GM12878 (cell line): Measurements from ENCODE around the gene CHRNA3. TPM values are rescaled to one million over a fixed set of nuclear protein-coding genes. Genes with fewer than 3 reads are reported as not detected.

Experiments used
- ATAC-seq: fragments of 200-7000 bp; cut with Tn5 transposase; 3 replicates; pipeline ENCODE4 v1.9.1; 2020; ENCODE audit warnings: mild to moderate bottlenecking, moderate library complexity
- BruUV-seq: library from RNA; stranded (reverse); fragments of 400-500 nt; replicated peaks from 2 replicates; lab custom pipeline; 2021; lab: Mats Ljungman, UMichigan
- CTCF ChIA-PET: fragments of 300-600 bp; sonication (Branson Sonifier 250); formaldehyde crosslinking; extraction: SDS; loops from one replicate; lab custom pipeline; 2021; ENCODE audit warnings: inconsistent platforms; lab: Yijun Ruan, JAX
- POLR2A ChIA-PET: fragments of 350-600 bp; formaldehyde crosslinking; extraction: SDS; loops from one replicate; lab custom pipeline; 2021; ENCODE audit warnings: inconsistent platforms; lab: Charles Lee
- RAD21 ChIA-PET: fragments of 300-600 bp; sonication (Branson Sonifier 250); formaldehyde crosslinking; loops from one replicate; lab custom pipeline; 2023; ENCODE audit warnings: antibody characterized with exemption; ENCODE audit not compliant: unreplicated experiment; lab: Charles Lee
- SMC1A ChIA-PET: fragments of 300-600 bp; sonication (Branson Sonifier 250); formaldehyde crosslinking; loops from one replicate; lab custom pipeline; 2023; ENCODE audit not compliant: unreplicated experiment, uncharacterized antibody; lab: Charles Lee
- DNase-seq: peaks from one replicate; pipeline ENCODE4 v3.0.0-alpha.2; 2011; ENCODE audit warnings: low read depth, low spot score
- FAIRE-seq: peaks from 3 replicates; lab custom pipeline; 2011; peaks lifted over from hg19 to GRCh38; lab: Jason Lieb, UNC
- H2AFZ ChIP-seq: 2 replicates; pipeline ENCODE4 v1.6.0; 2011; ENCODE audit warnings: low read depth, low read length, control low read depth; ENCODE audit not compliant: control insufficient read depth
- H3K27ac ChIP-seq: 2 replicates; pipeline ENCODE4 v1.5.1; 2011; ENCODE audit warnings: control low read depth; ENCODE audit not compliant: control insufficient read depth, insufficient read depth
- H3K27me3 ChIP-seq, 2 experiments: replicated peaks in 1 of 2; 2 replicates each; pipeline versions ENCODE4 v1.6.0 to v1.6.1; 2011; ENCODE audit warnings: low read length in 1 of 2; ENCODE audit not compliant: control insufficient read depth in 2 of 2, insufficient read depth in 2 of 2
- H3K36me3 ChIP-seq, 2 experiments: 2 replicates each; pipeline ENCODE4 v1.5.1; 2011; ENCODE audit warnings: low read length in 1 of 2; ENCODE audit not compliant: control insufficient read depth in 2 of 2, insufficient read depth in 2 of 2
- H3K4me1 ChIP-seq: 2 replicates; pipeline ENCODE4 v1.6.1; 2011; ENCODE audit warnings: mild to moderate bottlenecking, low read length, moderate library complexity, mixed read lengths; ENCODE audit not compliant: control insufficient read depth, insufficient read depth
- H3K4me2 ChIP-seq: 2 replicates; pipeline ENCODE4 v1.6.0; 2011; ENCODE audit warnings: control low read depth; ENCODE audit not compliant: control insufficient read depth, insufficient read depth
- H3K4me3 ChIP-seq: fragments of 200-600 bp; sonication (generic); 2 replicates; pipeline ENCODE4 v1.5.1; 2016
- H3K79me2 ChIP-seq: 2 replicates; pipeline ENCODE4 v1.6.0; 2011; ENCODE audit warnings: low read length; ENCODE audit not compliant: control insufficient read depth, insufficient read depth
- H3K9ac ChIP-seq: 2 replicates; pipeline ENCODE4 v1.8.0; 2011; ENCODE audit warnings: low read length, control low read depth, mixed read lengths; ENCODE audit not compliant: control insufficient read depth, insufficient read depth
- H3K9me3 ChIP-seq: replicated peaks from 3 replicates; pipeline ENCODE4 v1.5.1; 2011; ENCODE audit warnings: mild to moderate bottlenecking, low read length; ENCODE audit not compliant: control insufficient read depth, insufficient read depth
- H4K20me1 ChIP-seq: 2 replicates; pipeline ENCODE4 v1.6.0; 2011; ENCODE audit not compliant: control insufficient read depth, insufficient read depth
- BCL3 ChIP-seq: IDR thresholded peaks from 2 replicates; pipeline ENCODE4 v1.6.1; 2011; ENCODE audit warnings: borderline replicate concordance, low read depth, mild to moderate bottlenecking, moderate library complexity, low read length; ENCODE audit not compliant: insufficient read depth, poor library complexity, severe bottlenecking
- DPF2 ChIP-seq: fragments of 450-650 bp; IDR thresholded peaks from 2 replicates; pipeline ENCODE4 v1.6.1; 2017; ENCODE audit warnings: mild to moderate bottlenecking
- E2F4 ChIP-seq: IDR thresholded peaks from 2 replicates; pipeline ENCODE4 v1.6.1; 2012; ENCODE audit warnings: low read depth, low read length, improper control_type of control experiment
- EP300 ChIP-seq, 2 experiments: fragments of 150-350 bp in 1 of 2; IDR thresholded peaks; 2 replicates each; pipeline ENCODE4 v1.6.1; 2011 to 2012; ENCODE audit warnings: low read depth in 2 of 2, low read length in 2 of 2, borderline replicate concordance in 1 of 2, improper control_type of control experiment in 1 of 2, inconsistent platforms in 1 of 2; ENCODE audit not compliant: control insufficient read depth in 1 of 2
- HDAC2 ChIP-seq: fragments of 200-600 bp; sonication (generic); IDR thresholded peaks from 2 replicates; pipeline ENCODE4 v1.6.1; 2017
- KDM1A ChIP-seq: fragments of 200-600 bp; sonication (generic); IDR thresholded peaks from 2 replicates; pipeline ENCODE4 v1.6.1; 2016; ENCODE audit warnings: borderline replicate concordance
- NBN ChIP-seq: fragments of 450-650 bp; IDR thresholded peaks from 2 replicates; pipeline ENCODE4 v1.6.1; 2016
- PAX8 ChIP-seq: fragments of 450-650 bp; IDR thresholded peaks from 2 replicates; pipeline ENCODE4 v1.6.1; 2017; ENCODE audit warnings: mild to moderate bottlenecking, moderate library complexity
- POLR2A ChIP-seq: IDR thresholded peaks from 2 replicates; pipeline ENCODE4 v1.6.1; 2011; ENCODE audit warnings: low read depth, mild to moderate bottlenecking, low read length
- RAD51 ChIP-seq: fragments of 450-650 bp; IDR thresholded peaks from 2 replicates; pipeline ENCODE4 v1.6.1; 2016; ENCODE audit warnings: moderate library complexity, mild to moderate bottlenecking, inconsistent platforms
- RELB ChIP-seq: fragments of 450-650 bp; IDR thresholded peaks from 2 replicates; pipeline ENCODE4 v1.6.1; 2017; ENCODE audit warnings: low read depth, mild to moderate bottlenecking, moderate library complexity
- SMC3 ChIP-seq: IDR thresholded peaks from 2 replicates; pipeline ENCODE4 v1.6.1; 2011; ENCODE audit warnings: low read length, improper control_type of control experiment, borderline replicate concordance
- SREBF1 ChIP-seq: IDR thresholded peaks from 2 replicates; pipeline ENCODE4 v1.6.1; 2012; ENCODE audit warnings: mild to moderate bottlenecking, low read length
- SRF ChIP-seq, 2 experiments: IDR thresholded peaks; 2 replicates each; pipeline ENCODE4 v1.6.1; 2011; ENCODE audit warnings: low read depth in 2 of 2, low read length in 2 of 2, mild to moderate bottlenecking in 1 of 2, moderate library complexity in 1 of 2
- STAT3 ChIP-seq: IDR thresholded peaks from 2 replicates; pipeline ENCODE4 v1.6.1; 2011; ENCODE audit warnings: low read depth, low read length, improper control_type of control experiment
- ZNF207 ChIP-seq: fragments of 450-650 bp; IDR thresholded peaks from 2 replicates; pipeline ENCODE4 v1.6.1; 2014; ENCODE audit warnings: antibody characterized with exemption, mild to moderate bottlenecking, borderline replicate concordance
- WGBS: methylation state at CpG from one replicate; pipeline ENCODE4 v1.1.6; 2016; ENCODE audit warnings: low lambda C conversion rate; ENCODE audit not compliant: insufficient replicate concordance, insufficient coverage; ENCODE audit errors: missing lambda C conversion rate; 5-methylcytosine and 5-hydroxymethylcytosine counted together
- in situ Hi-C: fragments of 300-500 bp; cut with MboI; formaldehyde crosslinking; loops from 9 replicates; pipeline ENCODE4 v1.14.3; 2018; ENCODE audit warnings: mixed read lengths
- intact Hi-C: fragments of 100-400 bp; cut with micrococcal nuclease; formaldehyde crosslinking; loops from one replicate; pipeline ENCODE4 v1.14.2; 2022; ENCODE audit not compliant: unreplicated experiment
- polyA plus RNA-seq, 11 experiments: library from polyadenylated mRNA; depleted of rRNA in 4 of 11; unstranded in 6 of 11; stranded (reverse) in 5 of 11; fragments of >200 nt; fragmentation: Nextera tagmentation in 4 of 11; fragmentation: Illumina TruSeq in 1 of 11; extraction: Ambion mirVana in 4 of 11; extraction: Trizol in 1 of 11; gene quantifications; 1 replicate in 1 of 11; 2 replicates in 10 of 11; pipeline versions ENCODE4 v1.2.1 to v1.2.3, GENCODE V29; 2011 to 2016; ENCODE audit warnings: inconsistent platforms in 2 of 11, missing spikeins in 2 of 11, low read depth in 1 of 11
- total RNA-seq, 4 experiments: library from RNA; depleted of rRNA in 3 of 4; stranded (reverse); fragments of >200 nt in 3 of 4; fragmentation: Illumina TruSeq in 1 of 4; extraction: Trizol in 1 of 4; gene quantifications; 2 replicates each; pipeline versions ENCODE4 v1.2.1 to v1.2.3, GENCODE V29; 2013 to 2021

The CHRNA3 gene
- total and polyA plus RNA-seq, 10 of the 15 experiments (the other 5 are each of a cell fraction or from before 2014, with no cell fraction given), result 0.06 to 0.19 (median 0.09) TPM; not detected in 7

- DNase-seq, result no peak
- SMC1A ChIA-PET, result interaction anchor here (1.0 to 1.2 kb wide), 2 partner anchors 42 to 67 kb away, joined by 3 to 4 read pairs; no protein-coding TSS in a partner anchor
- intact Hi-C loops, result no loop called here
Measured at GRCh38 chr15:78642331-78642730, 21.5 kb upstream of the CHRNA3 start.

GRCh38 chr15:78641749-78642275 is 21.0 kb upstream of the CHRNA3 start:
- Histone ChIP-seq H3K4me3 (no peak overlapping the region), H3K27me3 (peaks cover 3 to 4% of the 10 kb centered on the region in 2 experiments; a peak in 3 of 4 replicates), H3K36me3 (no peaks in the 10 kb centered on the region; a peak in 1 of 4 replicates), H4K20me1 (no peaks in the 10 kb centered on the region), H3K9ac (no peak overlapping the region), H3K4me1 (no peaks in the 10 kb centered on the region), H3K9me3 (no peaks in the 10 kb centered on the region), H3K4me2 (no peak overlapping the region), H2AFZ (no peak overlapping the region), H3K79me2 (no peaks in the 10 kb centered on the region), H3K27ac (no peak overlapping the region)
- no peak for FAIRE-seq
- RAD21 ChIA-PET, result no interaction called here
- CTCF ChIA-PET, result no interaction called here
- no TSS peak for BruUV-seq
- ATAC-seq, result no peak
- POLR2A ChIA-PET, result no interaction called here
- in situ Hi-C loops, result no loop called here
- intact Hi-C loops, result no loop called here
- DNase-seq, result no peak
- SMC1A ChIA-PET, result interaction anchor here (1.2 kb wide), 1 partner anchor 67 kb away, joined by 4 read pairs; no protein-coding TSS in a partner anchor
- 53% methylated on average over 11 of the region's 11 CpGs for WGBS
- TF ChIP-seq BCL3 (no peak), RELB (no peak), ZNF207 (no peak), SRF (IDR thresholded peaks at IDR 0.05; ENCODE audit: low read depth in 2 of 2, low read length in 2 of 2) (no peak), EP300 (IDR thresholded peaks at IDR 0.05; ENCODE audit: borderline replicate concordance in 1 of 2, control insufficient read depth in 1 of 2, low read depth in 2 of 2, low read length in 2 of 2) (no peak), SREBF1 (no peak), HDAC2 (no peak), NBN (no peak), PAX8 (no peak), DPF2 (no peak), KDM1A (no peak), E2F4 (no peak)

More at GRCh38 chr15:78642331-78642730, 21.5 kb upstream of the CHRNA3 start:
- ChIA-PET RAD21 (no interaction called here), CTCF (no interaction called here), POLR2A (no interaction called here)
- Histone ChIP-seq H3K79me2 (no peaks in the 10 kb centered on the region), H3K27me3 (peaks cover 3 to 4% of the 10 kb centered on the region in 2 experiments; a peak in 3 of 4 replicates), H3K9me3 (no peaks in the 10 kb centered on the region), H3K36me3 (no peaks in the 10 kb centered on the region; a peak in 1 of 4 replicates), H3K27ac (no peak overlapping the region), H3K4me1 (no peaks in the 10 kb centered on the region), H2AFZ (no peak overlapping the region), H3K4me2 (no peak overlapping the region), H3K9ac (no peak overlapping the region), H3K4me3 (no peak overlapping the region), H4K20me1 (no peaks in the 10 kb centered on the region)
- WGBS, result 60% methylated on average over 5 of the region's 5 CpGs
- no TSS peak for BruUV-seq
- TF ChIP-seq POLR2A (no peak), STAT3 (no peak), RAD51 (no peak), SMC3 (no peak)
- FAIRE-seq, result no peak
- in situ Hi-C loops, result no loop called here
- ATAC-seq, result no peak
